ENCODE data around the gene ALDH1L1.

DNA sequence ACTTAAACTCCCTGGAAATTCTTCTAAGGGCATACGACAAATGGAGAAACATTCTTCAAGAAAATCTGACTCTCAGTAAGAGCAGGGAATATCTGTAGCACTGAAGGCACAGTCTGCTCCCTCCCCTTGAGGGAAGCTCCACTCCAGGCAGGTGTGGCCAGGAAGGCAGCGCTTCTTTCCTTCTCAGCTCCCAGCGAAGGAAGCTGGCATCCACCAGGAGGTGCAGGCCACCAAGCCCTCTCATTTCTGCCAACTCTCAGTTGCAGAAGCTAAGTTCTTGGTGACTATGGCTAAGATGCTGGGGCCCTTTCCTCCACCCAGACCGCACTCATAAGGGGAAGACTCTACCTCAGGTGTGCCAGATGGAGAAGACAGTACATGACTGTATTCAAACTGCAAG, 58.8 kb downstream of the ALDH1L1 start:
- TF ChIP-seq, protein P1, sequence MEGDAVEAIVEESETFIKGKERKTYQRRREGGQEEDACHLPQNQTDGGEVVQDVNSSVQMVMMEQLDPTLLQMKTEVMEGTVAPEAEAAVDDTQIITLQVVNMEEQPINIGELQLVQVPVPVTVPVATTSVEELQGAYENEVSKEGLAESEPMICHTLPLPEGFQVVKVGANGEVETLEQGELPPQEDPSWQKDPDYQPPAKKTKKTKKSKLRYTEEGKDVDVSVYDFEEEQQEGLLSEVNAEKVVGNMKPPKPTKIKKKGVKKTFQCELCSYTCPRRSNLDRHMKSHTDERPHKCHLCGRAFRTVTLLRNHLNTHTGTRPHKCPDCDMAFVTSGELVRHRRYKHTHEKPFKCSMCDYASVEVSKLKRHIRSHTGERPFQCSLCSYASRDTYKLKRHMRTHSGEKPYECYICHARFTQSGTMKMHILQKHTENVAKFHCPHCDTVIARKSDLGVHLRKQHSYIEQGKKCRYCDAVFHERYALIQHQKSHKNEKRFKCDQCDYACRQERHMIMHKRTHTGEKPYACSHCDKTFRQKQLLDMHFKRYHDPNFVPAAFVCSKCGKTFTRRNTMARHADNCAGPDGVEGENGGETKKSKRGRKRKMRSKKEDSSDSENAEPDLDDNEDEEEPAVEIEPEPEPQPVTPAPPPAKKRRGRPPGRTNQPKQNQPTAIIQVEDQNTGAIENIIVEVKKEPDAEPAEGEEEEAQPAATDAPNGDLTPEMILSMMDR (IDR thresholded peaks at IDR 0.05), result no peak
- no peak for TF ChIP-seq EZH2 (IDR thresholded peaks at IDR 0.05; ENCODE audit: borderline replicate concordance, insufficient read depth, low read depth, low read length, poor library complexity, severe bottlenecking)
